ENCODE measurements around the gene F12.

F12 gene

DNA sequence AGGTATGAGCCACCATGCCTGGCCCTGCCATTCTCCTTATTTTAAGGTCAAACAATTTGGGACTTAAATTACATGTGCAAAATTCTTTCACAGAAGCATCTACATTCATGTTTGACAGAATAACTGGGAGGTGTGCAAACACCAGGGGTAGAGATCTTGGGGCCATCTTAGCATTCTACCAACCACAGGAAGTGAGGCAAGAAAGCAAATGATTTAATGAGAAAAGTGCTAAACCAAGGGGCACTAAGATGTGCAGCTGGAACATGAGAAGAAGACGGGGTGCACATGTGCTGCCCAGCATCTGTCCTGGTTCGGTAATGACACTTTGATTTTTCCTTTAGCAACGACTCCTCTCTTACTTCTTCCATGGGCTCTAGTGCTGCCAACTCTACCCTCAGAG, 1.2 kb upstream of the F12 start:
- TF ChIP-seq, protein P1, sequence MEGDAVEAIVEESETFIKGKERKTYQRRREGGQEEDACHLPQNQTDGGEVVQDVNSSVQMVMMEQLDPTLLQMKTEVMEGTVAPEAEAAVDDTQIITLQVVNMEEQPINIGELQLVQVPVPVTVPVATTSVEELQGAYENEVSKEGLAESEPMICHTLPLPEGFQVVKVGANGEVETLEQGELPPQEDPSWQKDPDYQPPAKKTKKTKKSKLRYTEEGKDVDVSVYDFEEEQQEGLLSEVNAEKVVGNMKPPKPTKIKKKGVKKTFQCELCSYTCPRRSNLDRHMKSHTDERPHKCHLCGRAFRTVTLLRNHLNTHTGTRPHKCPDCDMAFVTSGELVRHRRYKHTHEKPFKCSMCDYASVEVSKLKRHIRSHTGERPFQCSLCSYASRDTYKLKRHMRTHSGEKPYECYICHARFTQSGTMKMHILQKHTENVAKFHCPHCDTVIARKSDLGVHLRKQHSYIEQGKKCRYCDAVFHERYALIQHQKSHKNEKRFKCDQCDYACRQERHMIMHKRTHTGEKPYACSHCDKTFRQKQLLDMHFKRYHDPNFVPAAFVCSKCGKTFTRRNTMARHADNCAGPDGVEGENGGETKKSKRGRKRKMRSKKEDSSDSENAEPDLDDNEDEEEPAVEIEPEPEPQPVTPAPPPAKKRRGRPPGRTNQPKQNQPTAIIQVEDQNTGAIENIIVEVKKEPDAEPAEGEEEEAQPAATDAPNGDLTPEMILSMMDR (IDR thresholded peaks at IDR 0.05; ENCODE audit: insufficient read depth, missing control alignments): no peak
- no peak for FAIRE-seq
- DNase-seq (ENCODE audit: insufficient read length, low spot score): no peak

DNA sequence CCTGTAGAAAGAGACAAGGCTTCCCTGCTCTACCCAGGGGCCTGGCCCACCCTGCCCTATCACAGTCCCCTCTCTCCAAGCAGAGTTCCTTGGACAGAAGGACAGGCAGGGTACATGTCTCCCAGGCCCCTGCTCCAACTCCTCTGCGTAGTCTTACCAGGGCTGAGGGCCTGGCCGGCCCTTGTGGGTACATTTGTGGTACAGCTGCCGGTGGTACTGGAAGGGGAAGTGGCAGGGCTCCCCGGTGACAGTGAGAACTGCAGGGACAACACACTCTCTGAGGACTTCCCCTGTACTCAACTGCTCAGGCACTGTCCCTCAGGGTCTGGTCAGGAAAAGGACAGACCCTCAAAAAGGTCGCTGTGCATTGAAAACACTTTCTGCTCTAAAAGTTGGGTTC, 3.6 kb downstream of the F12 start:
- no peak for FAIRE-seq
- TF ChIP-seq, protein P1 (IDR thresholded peaks at IDR 0.05; ENCODE audit: insufficient read depth, missing control alignments): no peak

DNA sequence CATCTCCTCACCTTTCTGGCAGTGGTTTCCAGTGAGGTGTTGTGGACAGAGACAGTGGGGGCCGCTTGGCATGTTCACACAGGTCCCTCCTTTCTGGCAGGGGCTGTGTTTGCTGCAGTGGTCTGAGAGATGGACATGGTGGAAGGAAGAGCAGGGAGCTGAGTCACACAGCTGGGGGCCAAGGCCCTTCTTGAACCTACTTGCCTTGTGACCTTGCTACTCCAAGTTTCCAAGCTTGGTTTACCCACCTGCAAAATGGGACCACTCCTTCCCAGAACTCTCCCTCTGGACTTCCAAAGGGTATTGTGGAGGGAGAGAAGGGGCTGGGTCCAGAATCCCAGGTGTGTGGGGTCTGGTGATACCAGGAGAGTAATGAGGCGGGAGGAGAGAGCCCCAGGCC, 4.1 kb downstream of the F12 start:
- no peak for DNase-seq (ENCODE audit: insufficient read length, low spot score)
- TF ChIP-seq, protein P1 (IDR thresholded peaks at IDR 0.05; ENCODE audit: insufficient read depth, missing control alignments): no peak

More for the DNA sequence above, 3.6 kb downstream of the F12 start:
- no peak for DNase-seq (ENCODE audit: insufficient read length, low spot score)

DNA sequence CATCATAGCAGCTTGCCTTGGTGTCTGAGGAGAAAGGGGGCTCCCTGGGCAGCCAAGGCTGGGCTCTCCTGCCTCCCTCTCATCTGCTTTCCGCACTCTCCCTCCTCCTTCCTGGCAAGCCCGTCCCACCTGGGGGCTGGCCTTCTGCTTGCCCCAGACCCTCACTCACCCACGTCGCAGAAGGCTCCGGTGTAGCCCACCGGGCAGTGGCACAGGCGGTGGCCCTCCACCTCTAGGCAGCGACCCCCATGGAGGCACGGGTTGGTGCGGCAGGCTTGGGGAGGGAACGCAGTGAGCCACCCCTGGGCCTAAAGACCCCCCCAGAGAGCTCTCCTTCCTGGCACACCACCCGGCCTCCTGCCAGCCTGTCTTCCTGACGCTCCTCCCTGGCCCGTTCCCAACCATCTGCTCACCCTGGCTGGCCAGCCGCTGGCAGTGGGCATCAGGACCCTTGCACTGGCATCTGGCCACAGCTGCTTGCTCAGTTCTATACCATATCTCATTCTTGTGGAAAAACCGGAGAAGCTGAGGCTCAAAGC, 4.7 kb downstream of the F12 start:
- TF ChIP-seq, protein P1 (IDR thresholded peaks at IDR 0.05; ENCODE audit: insufficient read depth, missing control alignments): no peak
- FAIRE-seq: no peak
- no peak for DNase-seq (ENCODE audit: insufficient read length, low spot score)

More for the DNA sequence above, 4.1 kb downstream of the F12 start:
- FAIRE-seq: no peak

DNA sequence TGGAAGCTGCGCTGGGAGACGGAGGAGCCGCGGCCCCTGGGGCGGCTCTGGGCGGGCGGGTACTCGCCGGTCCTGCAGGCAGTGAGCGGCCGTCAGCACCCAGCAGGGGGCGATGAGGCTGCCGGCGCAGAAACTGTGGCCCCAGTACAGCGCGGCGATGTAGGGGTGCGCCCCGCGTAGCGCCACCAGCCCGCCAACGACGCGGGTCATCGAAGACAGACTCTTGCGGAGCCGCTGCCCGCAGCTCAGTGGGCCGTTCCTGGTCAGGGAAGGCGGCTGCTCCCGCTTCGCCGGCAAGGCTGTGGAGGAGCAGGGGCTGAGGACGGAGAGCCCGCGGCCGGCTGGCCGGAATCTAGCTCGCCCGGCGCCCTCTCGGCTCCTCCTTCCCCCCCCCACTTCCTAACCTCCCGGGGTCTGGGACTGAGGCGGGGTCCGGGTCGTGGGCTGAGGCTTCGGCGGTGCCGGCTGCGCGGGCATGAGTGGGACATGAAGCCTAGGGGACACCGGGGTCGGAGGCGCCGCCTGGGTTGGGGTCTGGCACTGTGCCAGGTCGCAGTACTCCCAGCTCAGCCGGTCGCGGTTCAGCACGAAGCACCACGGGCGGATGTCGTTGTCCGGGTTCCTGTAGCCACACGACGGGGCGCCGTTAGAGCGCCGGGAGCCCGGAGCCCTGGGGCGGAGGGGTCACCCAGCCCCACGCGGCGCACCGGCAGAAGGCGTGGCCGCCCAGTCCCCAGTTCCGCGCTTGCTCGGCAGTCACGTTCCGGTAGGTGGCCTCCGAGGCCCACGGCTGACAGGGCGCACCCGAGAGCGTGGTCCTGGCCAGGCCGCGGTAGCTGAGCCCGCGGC, 5.3 kb downstream of the F12 start:
- DNase-seq (ENCODE audit: insufficient read length, low spot score): peak; percentile 93
- FAIRE-seq: no peak
- TF ChIP-seq, protein P1 (IDR thresholded peaks at IDR 0.05; ENCODE audit: insufficient read depth, missing control alignments): peak; percentile 64

DNA sequence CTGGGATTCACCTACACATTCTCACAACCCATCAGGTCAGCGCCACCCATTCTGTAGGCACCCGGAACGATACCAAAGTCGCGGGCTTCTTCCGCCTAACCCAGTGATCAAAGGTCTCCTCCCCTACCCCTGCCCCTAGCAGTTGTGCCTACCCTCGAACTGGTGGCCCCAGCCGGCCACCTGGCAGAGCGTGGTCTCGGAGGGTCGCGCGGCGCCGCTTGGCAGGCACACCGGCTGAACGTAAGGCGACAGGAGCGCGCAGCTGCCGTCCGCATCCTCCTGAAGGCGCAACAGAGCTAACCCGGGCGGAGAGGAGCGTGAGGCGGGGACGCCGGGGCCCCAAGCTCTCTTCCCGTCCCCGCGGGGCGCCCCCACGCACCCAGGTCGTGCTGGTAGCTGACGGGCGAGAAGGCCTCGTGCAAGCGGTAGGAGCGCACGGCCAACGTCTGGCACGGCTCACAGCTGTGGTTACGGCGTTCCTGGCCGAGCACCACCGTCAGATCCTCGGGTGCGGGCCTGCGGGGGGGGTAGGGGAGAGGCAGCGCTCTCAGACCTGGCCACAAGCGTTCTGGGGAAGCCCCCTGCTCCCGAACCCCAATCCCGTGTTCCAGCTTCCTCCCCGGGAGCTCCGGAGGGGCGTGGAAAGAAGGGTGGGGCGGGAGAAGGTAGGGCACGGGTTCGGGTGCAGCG, 6.1 kb downstream of the F12 start:
- no peak for DNase-seq (ENCODE audit: insufficient read length, low spot score)
- FAIRE-seq: no peak
- TF ChIP-seq, protein P1 (IDR thresholded peaks at IDR 0.05; ENCODE audit: insufficient read depth, missing control alignments): no peak

All from D721Med (cell line).